ENCODE measurements around the gene GIMAP4. TPM values are rescaled to one million over a fixed set of nuclear protein-coding genes. Genes with fewer than 3 reads are reported as not detected.
A peak's percentile ranks its signal among the peaks of the same experiment; 100 is the strongest.

GIMAP4 gene
- total RNA-seq, 2 experiments from 2014 or later: 311 to 335 TPM

- ChIA-PET CTCF (interaction anchor here (0.9 to 2.4 kb wide), 7 partner anchors 11 to 172 kb away, joined by 3 to 8 read pairs (median 3); no protein-coding TSS in a partner anchor), POLR2A (interaction anchor here (0.8 to 1.0 kb wide), 2 partner anchors 54 to 105 kb away, joined by 3 read pairs; partner anchors contain the start of gene GIMAP4)
- peak overlapping the region; percentile 28 for H3K4me3 Mint-ChIP-seq
- peaks cover 51% of the 10 kb centered on the region for H3K36me3 Mint-ChIP-seq (ENCODE audit: low read depth)
- H3K9me3 Mint-ChIP-seq: peaks cover 37% of the 10 kb centered on the region
- peaks cover 68% of the 10 kb centered on the region for H3K4me1 Mint-ChIP-seq
- H3K27ac Mint-ChIP-seq: peak overlapping the region; percentile 74
- DNase-seq: no peak
- H3K27me3 Mint-ChIP-seq: no peaks in the 10 kb centered on the region
Observed at GRCh38 chr7:150620617-150621371, 53.6 kb downstream of the GIMAP4 start.

DNA sequence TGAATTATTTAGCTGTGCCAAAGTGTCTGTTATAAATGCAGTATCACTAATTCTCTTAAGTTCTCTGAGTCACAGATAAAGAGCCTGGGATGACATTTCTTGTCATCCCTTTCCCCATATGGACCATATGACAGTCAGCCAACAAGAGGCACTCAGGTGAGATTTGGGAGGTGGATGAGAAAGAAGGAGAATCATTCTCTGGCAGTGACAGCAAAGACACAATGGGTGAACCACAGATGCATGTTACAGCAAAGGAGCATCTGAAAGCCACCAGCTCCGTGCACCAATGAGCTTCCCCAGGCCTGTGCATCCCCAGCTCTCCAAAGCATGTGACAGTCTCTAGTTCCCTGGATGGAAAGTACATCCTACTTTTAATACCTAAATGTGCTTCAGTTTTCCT lies 54.2 kb downstream of the GIMAP4 start:
- H3K27me3 Mint-ChIP-seq: no peaks in the 10 kb centered on the region
- POLR2A ChIA-PET: interaction anchor here (1.0 kb wide), 1 partner anchor 106 kb away, joined by 3 read pairs; no protein-coding TSS in a partner anchor
- no peak for DNase-seq
- H3K4me3 Mint-ChIP-seq: peak overlapping the region; percentile 28
- peak overlapping the region; percentile 74 for H3K27ac Mint-ChIP-seq
- H3K4me1 Mint-ChIP-seq: peaks cover 73% of the 10 kb centered on the region
- H3K36me3 Mint-ChIP-seq (ENCODE audit: low read depth): peaks cover 57% of the 10 kb centered on the region
- CTCF ChIA-PET: interaction anchor here (1.0 to 2.4 kb wide), 8 partner anchors 9 to 173 kb away, joined by 3 to 8 read pairs (median 4); partner anchors contain the start of gene GIMAP1
- peaks cover 37% of the 10 kb centered on the region for H3K9me3 Mint-ChIP-seq

Other genes with a start within 250 kb of the GIMAP4 start
- gene LRRC61, start 244.0 kb upstream of the GIMAP4 start, total RNA-seq: 10 to 100 TPM; 12.8 to 14.9 TPM
- 1 to 10 TPM; 5.0 to 6.1 TPM for gene ACTR3C, start 243.8 kb upstream of the GIMAP4 start, total RNA-seq
- not detected for gene RARRES2, start 225.8 kb upstream of the GIMAP4 start, total RNA-seq
- 10 to 100 TPM; 45.1 to 54.6 TPM for gene REPIN1, start 198.6 kb upstream of the GIMAP4 start, total RNA-seq
- 1 to 10 TPM; 4.2 to 4.4 TPM for gene ZNF775, start 188.1 kb upstream of the GIMAP4 start, total RNA-seq
- gene GIMAP8, start 116.8 kb upstream of the GIMAP4 start, total RNA-seq: 10 to 100 TPM; 35.9 to 36.3 TPM
- gene GIMAP7, start 52.5 kb upstream of the GIMAP4 start, total RNA-seq: 100 to 1,000 TPM; 239 to 244 TPM
- 100 to 1,000 TPM; 105 to 109 TPM for gene GIMAP6, start 65.0 kb downstream of the GIMAP4 start, total RNA-seq
- 100 to 1,000 TPM in 1 of 2 experiments, 10 to 100 TPM in 1; 97.7 to 102 TPM for gene GIMAP2, start 118.3 kb downstream of the GIMAP4 start, total RNA-seq
- 10 to 100 TPM; 18.1 to 19.6 TPM for gene GIMAP1, start 149.2 kb downstream of the GIMAP4 start, total RNA-seq
- gene GIMAP5, start 170.0 kb downstream of the GIMAP4 start, total RNA-seq: 100 to 1,000 TPM; 111 to 149 TPM
- not detected for gene TMEM176B, start 233.0 kb downstream of the GIMAP4 start, total RNA-seq
- gene TMEM176A, start 233.4 kb downstream of the GIMAP4 start, total RNA-seq: not detected